Germinal center (tissue), 1 donor: ENCODE data around the gene CALU.
A peak's percentile ranks its signal among the peaks of the same experiment; 100 is the strongest.

ENCODE experiments used
- DNase-seq: peaks from one replicate; pipeline ENCODE4 v3.0.0; 2012; ENCODE audit warnings: mixed read lengths, low spot score

Gene CALU

GRCh38 chr7:128785738-128786137, 46.6 kb downstream of the CALU start:
- no peak for DNase-seq

GRCh38 chr7:128788446-128789412, 49.6 kb downstream of the CALU start:
- DNase-seq = no peak

DNA sequence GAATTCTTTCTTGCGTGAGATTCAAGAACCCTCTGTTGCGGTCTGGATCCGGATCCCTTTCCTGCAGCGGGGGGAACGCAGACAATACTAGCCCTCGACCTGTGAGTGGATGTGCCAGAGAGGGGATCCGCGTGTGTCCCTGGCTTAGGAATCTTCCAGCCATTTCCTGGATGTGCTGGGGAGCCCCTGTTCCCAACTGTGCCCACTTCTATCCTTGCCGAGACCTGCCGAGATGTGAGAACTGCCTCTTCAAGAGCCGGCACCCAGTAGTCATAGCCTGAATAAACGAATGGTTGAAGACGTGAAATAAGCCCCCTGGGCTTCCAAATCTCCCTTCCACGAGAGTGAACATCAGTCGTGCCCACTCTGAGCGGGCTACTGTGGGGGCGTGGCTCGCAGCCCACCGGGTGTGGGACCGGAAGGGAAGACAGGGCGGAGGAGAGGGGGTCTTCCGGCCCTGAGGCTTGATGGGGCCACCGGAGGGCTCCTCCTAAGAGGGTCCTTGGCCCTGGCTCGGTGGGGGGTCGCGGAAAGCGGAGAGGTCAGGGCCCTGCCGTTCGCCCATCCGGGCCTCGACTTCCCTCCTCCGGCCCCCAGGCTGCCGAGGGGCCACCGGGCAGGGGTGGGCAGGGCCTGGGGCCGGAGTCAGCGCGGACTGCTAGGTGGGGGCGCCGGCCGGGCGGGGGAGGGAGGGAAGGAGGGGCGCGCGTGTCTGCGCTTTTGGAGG, 51.3 kb downstream of the CALU start:
- peak; percentile 14 for DNase-seq

- DNase-seq = peak; percentile 92
Observed at GRCh38 chr7:128791121-128791971, 52.2 kb downstream of the CALU start, which contains the start of gene CCDC136. Gene CCDC136, plus strand, starts transcription at chr7:128791968. Its CDS starts 444 bp downstream, at chr7:128792412.

DNA sequence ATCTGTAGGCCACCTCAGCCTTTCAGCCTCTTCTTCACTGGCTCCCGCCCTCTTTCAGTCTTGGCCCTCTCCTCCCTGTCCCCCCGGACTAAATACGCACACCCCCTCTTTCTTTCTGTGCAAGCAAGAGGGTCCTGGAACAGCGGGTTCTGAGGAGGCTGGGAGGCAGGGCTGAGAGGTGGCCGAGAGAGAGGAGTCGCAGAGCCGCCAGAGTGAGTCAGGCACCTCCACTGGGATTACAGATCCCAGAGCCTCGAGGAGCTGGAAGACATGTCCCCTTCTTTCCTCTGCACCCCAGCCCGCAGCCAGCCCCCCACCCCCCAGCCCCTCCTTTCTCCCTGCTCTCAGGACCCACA, 52.8 kb downstream of the CALU start:
- no peak for DNase-seq

DNA sequence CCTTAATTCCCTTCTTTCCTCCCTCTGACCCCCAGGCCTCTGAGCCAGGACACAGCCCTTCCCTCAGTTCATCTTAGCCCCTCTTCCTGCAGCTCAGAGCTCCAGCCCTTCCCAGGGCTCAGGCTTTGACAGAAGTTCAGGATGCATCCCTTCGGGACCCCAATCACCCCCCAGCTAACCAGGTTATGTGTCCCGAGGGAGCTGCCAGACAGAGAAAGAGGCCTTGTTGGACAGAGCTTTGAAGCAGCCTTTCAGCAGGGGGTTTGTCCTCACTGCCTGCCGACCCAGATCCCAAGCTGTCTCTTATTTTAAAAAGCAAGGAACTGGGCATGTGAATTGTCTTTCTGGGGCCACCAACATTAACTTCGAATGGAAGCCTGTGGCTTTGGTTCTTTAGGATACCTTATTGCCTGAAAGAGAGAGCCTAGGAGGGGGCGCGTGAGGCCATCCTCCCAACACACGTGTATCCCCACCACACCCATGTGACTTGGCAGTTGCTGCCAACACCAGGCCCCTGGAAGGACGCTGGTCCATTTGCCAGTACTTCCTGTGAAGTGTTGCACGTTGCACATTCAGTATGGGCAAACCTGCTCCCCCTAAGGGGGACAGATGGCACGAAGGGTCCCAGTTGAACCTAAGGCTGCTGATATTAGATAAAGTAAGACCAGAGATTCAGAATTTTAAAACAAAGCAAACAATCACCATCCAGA, 53.5 kb downstream of the CALU start:
- DNase-seq = no peak

GRCh38 chr7:128793181-128793547, 54.0 kb downstream of the CALU start:
- DNase-seq = no peak

- DNase-seq = peak; percentile 39
Observed at GRCh38 chr7:128794020-128794419, 54.9 kb downstream of the CALU start.

DNA sequence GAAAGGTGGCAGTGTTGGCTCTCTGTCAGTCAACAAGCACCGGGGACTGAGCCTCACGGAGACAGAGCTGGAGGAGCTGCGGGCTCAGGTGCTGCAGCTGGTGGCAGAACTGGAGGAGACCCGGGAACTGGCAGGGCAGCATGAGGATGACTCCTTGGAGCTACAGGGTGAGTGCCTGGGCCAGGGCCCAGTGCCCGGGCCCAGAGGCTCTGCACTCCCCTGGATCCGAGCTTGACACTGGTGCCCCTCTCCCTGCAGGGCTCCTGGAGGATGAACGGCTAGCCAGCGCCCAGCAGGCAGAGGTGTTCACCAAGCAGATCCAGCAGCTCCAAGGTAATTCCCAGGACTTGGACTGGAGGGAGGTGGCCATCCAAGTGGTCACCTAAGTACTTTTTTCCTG, 55.3 kb downstream of the CALU start:
- DNase-seq = no peak

GRCh38 chr7:128795129-128795528, 56.0 kb downstream of the CALU start:
- DNase-seq = no peak

GRCh38 chr7:128796327-128796726, 57.2 kb downstream of the CALU start:
- DNase-seq = no peak

GRCh38 chr7:128799451-128799850, 60.3 kb downstream of the CALU start:
- no peak for DNase-seq

DNA sequence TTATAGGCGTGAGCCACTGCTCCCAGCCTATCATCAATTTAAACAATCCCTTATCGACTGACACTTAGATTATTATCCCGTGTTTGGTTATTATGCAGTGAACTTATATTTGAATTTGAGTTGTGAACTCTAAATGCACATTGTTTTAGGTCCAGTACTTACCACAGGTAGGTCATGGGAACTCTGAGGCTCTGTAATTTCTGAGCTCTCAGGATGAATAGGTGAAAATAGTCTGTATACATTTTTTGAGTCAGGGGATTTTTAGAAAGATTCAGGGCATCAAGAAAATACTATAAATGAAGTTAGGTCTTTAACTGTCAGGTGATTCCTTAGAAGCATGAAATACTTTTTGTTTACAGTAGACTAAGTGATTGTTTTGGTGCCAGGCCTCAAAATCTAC, 61.4 kb downstream of the CALU start:
- DNase-seq = no peak

- DNase-seq = no peak
Observed at GRCh38 chr7:128801003-128801402, 61.8 kb downstream of the CALU start.

DNA sequence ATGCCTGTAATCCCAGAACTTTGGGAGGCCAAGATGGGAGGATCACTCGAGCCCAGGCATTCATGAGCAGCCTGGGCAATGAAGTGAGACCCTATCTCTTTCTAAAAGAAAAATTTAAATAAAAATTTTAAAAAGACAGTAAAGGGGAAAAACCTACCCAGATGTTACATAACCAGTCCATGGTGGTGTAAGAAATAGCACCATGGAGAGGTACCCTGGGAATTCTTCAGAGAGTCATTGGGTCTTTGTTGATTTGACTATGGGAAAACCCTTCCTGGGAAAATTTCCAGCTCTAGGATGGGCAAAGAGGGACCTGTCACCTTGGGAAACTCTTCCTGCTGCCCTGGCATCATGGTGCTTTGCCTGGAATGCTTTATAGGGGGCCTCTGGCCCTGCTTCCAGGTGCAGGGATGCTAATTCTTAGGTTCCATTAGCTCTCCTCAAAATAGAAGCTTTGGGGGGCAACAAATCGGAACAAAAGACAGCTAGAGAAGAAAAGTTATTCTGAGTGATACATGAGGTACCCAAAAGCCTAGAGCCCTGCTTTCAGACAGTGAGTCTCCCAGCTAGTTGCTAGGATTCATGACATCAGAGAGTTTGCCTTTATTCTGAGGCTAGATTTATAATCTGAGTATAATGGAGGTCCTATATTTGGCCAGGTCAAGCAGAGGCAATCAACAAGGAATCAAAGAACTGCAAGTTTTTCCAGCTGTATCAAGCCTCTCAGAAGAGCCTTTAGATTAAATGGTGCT, 62.7 kb downstream of the CALU start:
- DNase-seq = no peak

GRCh38 chr7:128804484-128804883, 65.3 kb downstream of the CALU start:
- no peak for DNase-seq

DNA sequence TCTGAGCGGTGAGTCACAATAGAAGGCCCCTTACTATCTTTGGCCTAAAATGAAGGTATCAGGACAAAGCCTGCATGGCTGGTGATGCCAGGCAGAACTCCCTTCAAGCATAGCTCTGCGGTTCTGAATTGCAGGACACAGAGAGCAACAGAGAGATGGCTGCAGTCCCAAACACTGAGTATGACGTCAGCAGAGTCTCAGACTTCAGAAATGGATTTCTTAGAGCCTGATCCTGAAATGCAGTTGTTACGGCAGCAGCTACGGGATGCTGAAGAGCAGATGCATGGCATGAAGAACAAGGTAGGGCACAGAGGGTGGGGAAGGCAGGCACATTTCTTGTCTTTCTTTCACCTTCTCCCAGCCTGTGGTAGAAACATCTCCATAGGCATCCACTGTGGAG, 66.1 kb downstream of the CALU start:
- no peak for DNase-seq

GRCh38 chr7:128807191-128807590, 68.0 kb downstream of the CALU start:
- no peak for DNase-seq

- no peak for DNase-seq
Observed at GRCh38 chr7:128809363-128809762, 70.2 kb downstream of the CALU start.

DNA sequence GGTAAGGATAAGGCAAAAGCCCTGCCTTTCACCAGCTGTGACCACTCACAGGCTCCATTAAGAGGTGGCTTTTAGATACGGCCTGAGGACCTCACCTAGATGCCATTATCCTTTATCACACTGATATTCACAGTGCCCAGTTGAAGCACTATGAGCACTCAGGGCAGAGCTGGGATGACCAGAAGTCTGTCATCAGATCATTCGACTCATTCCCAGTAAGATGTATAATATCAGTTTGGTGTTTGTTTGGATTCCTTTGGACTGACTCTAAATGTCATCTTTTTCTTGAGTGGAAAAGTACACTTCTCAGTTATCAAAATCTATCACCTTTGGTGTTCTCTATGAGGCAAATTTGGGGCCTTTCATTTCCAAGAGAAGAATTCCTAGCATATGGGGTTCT, 71.3 kb downstream of the CALU start:
- DNase-seq = no peak

DNA sequence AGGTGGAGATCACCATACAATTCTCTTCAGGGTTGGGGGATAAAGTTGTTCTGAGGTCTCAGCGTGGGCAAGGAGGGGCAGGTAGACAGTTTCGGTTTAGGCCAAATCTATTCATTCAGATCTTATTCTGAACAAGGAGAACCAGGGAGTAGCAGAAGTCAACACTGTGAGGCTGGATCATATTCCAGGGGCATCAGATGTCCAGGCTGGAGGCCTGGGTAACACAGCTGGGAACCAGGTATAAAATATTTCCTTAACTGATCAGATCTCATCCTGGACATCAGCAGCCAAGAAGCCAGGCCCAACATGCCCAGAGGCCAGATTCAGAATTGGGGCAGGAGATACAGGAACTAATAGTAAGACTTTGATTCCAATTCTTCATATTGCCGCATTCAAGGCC, 71.8 kb downstream of the CALU start:
- no peak for DNase-seq
